Measurements from ENCODE around the gene ZNF155.

Gene ZNF155

DNA sequence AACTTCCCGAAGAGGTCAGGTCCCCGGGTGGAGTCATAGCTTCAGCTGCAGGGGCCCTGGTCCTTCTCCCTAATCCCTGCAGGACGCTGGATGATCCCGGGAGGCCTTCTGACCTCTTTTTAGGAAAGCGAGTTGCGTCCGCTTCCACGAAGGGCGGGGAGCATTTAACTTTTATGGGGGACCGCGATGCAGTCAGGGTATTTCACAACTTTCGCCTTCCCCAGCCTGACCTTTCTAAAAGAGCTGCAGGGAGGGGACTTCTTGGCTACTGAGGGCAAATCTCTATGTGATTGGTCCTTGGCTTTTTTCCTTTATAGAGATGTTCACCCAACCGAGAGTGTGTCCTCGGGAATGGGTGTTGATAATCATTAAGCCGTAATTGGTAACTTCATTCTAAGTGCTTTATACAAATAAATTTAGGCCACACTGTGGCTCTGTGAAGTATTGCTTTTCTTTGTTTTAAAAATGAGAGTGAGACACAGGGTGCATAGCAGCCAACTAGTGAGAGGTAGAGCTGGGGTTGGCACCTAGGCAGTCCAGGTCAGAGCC is 19.5 kb downstream of the ZNF155 start:
- no peak for DNase-seq (ENCODE audit: low spot score)

GRCh38 chr19:44005973-44006372 is 22.0 kb downstream of the ZNF155 start:
- DNase-seq (ENCODE audit: low spot score) = no peak

DNA sequence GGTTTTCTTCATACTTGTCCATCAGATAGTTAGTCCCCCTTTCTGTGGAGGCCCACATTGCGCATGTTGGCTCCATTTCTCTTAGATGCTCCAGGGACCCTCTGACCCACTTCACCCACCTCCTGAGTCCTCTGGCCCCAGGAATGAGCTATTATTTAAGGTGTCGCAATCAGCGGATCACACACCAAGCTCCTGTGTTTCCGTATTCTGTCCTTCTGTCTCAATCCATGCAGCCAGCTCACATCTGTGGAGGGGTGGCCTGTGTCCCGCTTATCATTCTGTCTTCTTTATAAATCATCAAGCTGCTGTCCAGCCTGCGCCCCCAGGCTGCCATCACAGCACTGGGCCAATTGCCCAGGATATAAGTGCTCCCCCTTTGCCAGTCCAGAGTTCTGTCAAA is 23.5 kb downstream of the ZNF155 start:
- no peak for DNase-seq (ENCODE audit: low spot score)

DNA sequence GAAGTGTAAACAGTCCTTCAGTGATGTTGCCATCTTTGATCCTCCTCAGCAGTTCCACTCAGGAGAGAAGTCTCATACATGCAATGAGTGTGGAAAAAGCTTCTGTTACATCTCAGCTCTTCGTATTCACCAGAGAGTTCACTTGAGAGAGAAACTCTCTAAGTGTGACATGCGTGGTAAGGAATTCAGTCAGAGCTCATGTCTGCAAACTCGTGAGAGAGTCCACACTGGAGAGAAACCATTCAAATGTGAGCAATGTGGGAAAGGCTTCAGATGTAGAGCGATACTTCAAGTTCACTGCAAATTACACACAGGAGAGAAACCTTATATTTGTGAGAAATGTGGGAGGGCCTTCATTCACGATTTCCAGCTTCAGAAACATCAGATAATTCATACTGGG is 26.5 kb downstream of the ZNF155 start:
- DNase-seq (ENCODE audit: low spot score) = no peak

- DNase-seq (ENCODE audit: low spot score) = no peak
Measured at GRCh38 chr19:44019498-44019897, 35.5 kb downstream of the ZNF155 start.

GRCh38 chr19:44021221-44021620 is 37.2 kb downstream of the ZNF155 start:
- no peak for DNase-seq (ENCODE audit: low spot score)

DNA sequence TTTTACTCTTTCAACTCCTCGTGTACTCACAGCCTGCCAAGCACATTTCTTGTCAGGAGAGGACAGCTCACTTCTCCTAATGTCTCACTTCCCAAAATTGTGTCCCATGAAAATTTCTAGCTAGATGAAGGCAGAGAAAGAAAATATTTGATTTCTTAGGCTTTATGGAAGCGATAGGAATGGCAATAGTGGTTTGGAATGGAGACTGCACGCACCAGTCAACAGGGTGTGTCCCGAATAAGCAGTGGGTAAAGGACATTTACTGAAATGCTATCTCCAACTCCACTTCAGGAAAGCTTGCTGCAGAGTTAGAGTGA is 40.9 kb downstream of the ZNF155 start:
- no peak for DNase-seq (ENCODE audit: low spot score)

DNA sequence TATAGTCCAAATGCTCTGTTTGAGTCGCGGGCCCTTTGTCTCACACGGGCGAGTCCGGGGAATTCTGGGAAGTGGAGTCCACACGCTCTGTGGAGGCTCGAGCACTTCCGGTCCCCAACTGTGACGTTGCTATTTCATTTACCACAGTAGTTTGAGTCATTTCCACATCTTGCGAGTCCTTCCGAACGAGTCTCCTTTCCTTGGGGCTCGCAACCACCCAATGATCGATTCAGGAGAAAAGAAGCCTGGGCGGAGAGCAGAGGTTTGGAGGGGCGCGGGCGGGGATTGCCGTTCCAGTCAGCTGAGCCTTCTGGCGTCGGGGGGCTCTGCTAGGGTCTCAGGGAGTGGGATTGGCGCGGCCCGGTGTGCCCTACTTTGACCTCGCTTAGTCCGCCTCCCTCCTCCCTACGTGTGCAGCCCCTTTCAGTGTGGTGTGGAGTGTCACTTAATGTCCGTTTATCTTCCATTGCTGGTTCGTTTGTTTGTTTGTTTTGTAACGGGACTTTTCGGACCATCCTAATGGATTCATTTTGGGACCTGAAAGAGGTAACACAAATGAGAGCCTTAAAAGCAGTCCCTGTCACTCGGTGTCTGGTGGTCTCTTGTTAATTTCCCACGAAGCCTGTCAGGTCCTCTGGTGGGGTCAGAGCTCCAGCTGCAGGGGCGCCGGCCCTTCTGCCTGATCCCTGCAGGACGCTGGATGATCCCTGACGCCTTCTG is 41.4 kb downstream of the ZNF155 start, which contains the start of gene ZNF222:
TSS of gene ZNF222 (plus strand) at position 163 of the 720 bp plus-strand sequence. CDS start at position 221, 58 bp downstream.
- peak; percentile 27 for DNase-seq (ENCODE audit: low spot score)

DNA sequence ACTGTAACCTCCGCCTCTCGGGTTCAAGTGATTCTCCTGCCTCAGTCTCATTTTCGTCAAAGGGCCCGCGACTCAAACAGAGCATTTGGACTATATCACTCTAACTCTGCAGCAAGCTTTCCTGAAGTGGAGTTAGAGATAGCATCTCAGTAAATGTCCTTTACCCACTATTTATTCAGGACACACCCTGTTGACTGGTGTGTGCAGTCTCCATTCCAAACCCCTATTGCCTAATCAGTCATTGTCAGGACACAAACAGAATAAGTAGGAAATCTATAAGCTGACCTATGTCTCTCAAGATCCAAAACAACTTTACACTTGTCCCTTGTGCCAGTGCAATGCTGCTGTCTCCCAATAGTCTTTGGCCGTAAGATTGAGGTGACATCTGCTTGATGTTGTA is 42.6 kb downstream of the ZNF155 start:
- DNase-seq (ENCODE audit: low spot score) = no peak

- no peak for DNase-seq (ENCODE audit: low spot score)
Measured at GRCh38 chr19:44032001-44032610, 48.1 kb downstream of the ZNF155 start.

DNA sequence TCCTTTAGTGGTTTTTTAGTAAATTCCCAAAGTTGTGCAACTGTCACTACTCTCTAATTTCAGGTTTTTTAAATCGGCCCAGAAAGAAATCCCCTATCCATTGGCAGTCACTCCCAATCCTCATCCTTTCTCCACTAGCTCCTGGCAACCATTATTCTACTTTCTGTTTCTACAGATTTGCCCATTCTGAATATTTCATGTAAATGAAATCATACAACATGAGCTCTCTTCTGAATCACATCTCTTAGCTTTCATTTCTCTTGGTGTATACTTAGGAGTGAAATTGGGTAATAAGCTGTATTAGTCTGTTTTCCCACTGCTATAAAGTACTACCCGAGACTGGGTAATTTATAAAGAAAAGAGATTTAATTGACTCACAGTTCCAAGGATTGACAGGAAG is 58.2 kb downstream of the ZNF155 start:
- no peak for DNase-seq (ENCODE audit: low spot score)

Data from LoVo (cell line).